GM19240 (cell line): ENCODE results near the gene DPY19L3.
"Not testable (repeated sequence)": the region's sequence is repeated elsewhere in the genome, so short reads cannot be mapped to it uniquely, and the experiment has no call there.

Source experiments
- DNase-seq: peaks from one replicate; pipeline ENCODE4 v3.0.0; 2011; ENCODE audit warnings: low spot score; ENCODE audit not compliant: insufficient read length

The DPY19L3 gene

DNA sequence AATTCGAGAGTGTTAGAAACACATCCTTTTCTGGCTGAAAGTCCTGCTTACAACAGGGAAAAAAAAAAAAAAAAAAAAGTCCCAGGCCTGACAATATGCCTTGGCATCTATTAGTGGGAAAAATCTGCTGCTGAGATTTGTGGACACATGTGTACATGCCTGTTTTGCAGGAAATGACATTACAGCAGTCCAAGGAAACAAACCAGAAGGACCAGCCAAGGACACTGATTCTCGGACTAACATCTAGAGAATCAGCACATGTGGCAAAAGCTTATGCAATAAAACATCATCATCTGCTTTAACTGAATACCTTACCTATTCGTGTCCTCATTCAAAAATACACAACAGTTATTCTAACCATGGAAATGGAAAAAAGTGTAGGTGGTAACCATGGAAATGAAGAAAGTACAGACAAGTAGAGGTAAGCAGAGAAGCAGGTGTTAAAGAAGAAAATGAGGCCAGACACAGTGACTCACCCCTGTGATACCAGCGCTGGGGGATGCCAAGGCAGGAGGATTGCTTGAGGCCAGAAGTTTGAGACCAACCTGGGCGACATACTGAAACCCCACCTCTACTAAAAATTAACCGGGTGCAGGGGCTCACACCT lies 9.4 kb upstream of the DPY19L3 start:
- no peak for DNase-seq

DNA sequence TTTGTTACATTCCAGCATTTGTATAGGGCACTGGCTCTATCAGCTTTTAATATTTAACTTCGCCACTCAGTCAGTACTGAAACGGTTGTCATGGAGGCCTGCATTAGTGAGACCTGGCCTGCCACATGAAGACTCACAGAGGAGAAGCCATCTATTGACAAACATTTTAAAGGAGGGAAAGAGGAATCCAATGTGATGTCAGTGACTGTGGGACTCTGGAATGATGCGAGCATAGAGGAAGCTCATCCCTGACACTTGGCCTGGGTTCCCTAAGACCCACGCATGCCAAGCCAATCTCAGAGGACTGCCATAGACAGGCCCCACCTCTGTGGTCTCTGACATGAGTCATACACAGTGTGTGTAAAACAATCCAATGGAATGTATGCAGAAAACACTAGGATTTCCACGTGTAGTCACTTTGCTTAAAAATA lies 7.9 kb upstream of the DPY19L3 start:
- no peak for DNase-seq

DNA sequence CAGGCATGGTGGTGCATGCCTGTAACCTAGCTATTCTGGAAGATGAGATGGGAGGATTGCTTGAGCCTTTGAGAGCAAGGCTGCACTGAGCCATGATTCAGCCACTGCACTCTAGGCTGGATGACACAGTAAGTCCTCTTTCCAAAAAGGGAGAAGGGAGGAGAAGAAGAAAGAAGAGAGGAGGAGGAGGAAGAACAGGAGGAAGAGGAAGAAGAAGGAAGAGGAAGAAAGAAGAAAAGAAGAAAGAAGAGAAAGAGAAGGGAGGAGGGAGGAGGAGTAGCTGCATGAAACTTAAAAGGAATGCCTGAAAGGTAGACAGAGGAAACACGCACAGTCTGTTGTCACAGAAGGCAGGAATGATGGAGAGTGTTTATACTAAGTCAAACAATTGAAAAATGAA lies 3.6 kb upstream of the DPY19L3 start:
- no peak for DNase-seq

DNA sequence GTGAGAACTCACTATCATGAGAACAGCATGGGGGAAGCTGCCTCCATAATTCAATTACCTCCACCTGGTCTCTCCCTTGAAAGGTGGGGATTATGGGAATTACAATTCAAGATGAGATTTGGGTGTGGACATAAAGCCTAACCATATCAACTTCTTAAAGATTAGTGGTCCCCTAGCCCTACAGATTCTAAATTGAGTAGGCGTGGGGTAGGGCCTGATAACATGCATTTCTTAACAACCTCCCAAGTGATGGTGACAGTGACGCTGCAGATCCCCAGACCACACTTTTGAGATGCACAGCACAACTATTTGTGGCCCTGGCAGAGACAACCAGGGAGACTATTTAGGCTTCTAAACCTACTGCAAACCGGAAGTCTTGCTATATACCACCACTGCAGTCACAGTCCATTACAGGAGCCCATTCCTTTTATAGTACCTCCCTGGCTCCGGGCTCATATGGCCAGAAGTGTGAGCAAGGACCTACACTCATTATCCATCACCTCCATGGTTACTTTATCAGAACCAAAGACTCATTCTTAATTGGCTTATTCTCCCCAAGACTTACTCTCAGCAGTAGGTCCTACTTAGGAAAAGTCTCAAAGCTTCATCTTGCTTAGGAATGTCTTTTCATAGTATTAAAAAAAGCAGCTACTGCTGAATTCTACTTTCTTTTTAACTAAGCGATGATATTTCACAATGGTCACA lies 2.1 kb upstream of the DPY19L3 start:
- DNase-seq: no peak

DNA sequence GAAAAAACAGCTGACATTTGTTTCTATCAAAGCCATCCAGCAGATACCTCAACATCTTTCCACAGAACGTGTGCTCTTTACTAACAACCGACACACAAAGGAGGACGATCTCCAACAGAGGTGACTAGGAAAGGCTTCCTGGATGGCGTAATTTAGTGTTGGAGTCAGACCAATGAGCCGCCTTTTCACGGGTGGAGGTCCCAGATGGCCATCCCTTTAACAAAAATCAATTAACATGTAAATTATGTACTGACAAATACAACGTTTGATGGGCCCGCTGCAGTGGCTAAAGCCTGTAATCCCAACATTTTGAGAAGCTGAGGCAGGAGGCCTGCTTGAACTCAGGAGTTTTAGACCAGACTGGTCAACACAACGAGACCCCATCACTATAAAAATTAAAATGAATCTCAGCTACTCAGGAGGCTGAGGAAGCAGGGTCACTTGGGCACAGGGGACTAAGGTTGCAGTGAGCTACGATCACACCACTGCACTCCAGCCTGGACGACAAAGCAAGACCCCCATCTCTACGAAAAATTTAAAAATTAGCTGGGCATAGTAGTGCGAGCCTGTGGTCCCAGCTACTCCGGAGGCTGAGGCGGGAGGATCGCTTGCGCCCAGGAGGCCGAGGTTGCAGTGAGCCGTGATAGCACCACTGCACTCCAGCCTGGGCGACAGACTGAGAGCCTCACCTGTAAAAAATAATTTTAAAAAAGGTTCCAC lies 1.2 kb upstream of the DPY19L3 start:
- DNase-seq: no peak

DNA sequence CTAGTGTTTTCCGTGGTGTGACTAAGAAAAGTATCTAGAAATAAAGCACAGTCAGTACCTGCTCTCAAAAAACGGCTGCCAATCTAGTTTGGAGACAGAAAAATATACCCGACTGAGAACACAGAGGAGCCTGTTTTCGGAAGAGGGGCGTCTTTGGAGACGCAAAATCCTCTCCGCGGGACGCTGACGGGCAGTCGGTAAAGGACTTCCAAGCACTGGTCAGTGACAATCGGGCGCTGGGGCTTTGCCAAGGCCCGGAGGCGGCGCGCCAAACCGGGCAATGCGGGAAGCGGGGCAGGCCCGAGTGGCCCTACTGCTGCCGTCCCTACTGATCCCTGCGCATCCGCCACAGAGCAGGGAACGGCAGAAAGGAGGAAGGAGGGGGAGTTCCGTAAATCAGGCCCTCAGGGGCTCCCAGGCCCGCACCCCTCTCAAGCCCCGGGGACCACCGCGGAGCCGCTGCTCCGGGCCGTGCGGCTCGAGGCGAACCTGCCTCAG lies 588 bp upstream of the DPY19L3 start:
- DNase-seq: peak; percentile 11

DNA sequence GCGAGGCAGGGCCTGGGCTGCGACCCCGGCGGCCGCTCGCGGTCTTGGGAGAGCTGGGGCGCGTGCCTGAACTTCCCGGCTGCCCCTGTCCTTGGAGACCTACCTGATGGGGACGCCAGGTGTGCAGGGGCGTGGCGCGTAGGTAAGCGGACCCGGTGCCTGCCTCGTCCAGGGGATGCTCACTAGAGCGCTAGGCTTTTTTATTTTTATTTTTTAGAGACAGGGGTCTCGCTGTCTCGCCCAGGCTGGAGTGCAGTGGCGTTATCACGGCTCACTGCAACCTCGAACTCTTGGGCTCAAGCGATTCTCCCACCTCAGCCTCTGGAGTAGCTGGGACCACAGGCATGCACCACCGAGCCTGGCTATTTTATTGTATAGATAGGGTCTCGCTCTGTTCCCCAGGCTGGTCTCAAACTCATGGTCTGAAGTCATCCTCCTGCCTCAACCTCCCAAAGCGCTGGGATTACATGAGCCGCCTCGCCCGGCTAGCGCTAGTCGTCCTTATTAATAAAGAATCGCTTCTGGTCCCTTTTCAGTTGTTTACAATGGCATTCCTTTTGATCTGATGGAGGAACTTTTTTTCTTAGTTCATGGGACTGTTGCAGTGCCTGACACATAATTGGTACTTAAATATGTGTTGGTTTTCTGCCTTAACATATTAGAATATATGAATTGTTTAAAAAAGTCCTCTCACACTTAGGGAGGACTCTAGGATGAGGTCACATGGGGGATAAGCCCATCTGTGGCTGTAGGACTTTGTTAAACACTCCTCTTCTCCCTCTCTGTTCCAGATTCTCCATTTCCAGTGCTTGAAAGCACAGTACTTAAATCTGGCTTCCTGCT lies 812 bp downstream of the DPY19L3 start:
- no peak for DNase-seq

DNA sequence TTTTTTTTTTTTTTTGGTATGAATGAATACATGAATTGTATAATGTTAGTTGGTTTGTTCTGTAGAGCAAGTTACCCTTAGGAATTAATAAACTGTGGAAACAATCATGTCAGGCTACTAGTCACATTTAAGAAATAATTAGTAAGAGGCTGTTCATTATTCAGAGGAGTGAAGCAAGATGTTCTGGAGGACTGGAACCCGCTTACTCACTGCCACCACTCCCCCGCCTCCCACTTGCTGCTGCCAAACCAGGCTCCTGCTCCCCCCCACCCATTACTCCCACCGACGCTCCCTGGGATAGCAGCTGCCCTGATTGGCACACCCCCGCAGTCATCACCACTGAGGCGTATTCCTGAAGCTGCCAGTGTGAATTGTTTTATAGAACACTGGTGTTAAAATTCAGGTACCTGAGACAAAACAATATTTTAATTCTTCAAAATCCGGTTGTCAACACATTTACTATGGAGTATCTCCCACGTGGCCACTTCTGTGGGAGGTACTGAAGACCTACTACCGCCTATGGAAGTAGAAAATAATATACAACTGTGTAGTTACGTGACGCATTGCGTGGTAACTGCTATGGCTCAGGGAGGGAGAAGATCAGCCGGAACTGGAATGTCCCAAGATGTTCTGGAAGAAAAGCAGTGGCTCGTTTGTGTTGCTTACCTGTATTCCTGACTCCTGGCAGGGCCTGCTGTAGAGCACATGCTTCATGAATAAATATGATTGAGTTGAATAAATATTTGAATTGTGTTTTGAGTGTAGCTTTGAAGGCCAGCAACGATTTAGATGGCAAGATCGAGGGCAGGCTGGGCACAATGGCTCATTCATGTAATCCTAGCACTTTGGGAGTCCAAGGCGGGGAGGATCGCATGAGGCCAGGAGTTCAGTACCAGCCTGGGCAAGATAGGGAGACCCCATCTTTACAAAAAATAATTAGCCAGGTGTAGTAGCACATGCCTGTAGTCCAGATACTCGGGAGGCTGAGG lies 1.7 kb downstream of the DPY19L3 start:
- no peak for DNase-seq

DNA sequence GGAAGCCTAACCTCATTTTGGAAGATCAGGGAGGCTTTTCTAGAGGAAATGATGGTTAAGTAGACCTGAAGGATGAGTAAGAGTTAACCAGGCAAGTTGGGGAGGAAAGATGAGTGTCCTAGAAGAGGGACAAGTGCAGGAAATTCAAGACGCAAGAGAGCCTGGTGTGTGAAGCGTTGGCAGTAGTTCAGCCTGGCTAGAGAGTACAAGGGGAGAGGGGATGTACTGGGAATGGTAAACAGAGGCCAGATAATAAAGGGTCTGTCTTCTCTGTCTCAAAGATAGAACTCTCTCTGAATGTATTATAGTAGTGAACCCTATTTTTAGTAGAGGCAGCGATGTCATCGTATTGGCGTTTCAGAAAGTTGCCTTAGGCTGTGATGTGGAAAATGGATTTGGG lies 9.7 kb downstream of the DPY19L3 start:
- DNase-seq: no peak

DNA sequence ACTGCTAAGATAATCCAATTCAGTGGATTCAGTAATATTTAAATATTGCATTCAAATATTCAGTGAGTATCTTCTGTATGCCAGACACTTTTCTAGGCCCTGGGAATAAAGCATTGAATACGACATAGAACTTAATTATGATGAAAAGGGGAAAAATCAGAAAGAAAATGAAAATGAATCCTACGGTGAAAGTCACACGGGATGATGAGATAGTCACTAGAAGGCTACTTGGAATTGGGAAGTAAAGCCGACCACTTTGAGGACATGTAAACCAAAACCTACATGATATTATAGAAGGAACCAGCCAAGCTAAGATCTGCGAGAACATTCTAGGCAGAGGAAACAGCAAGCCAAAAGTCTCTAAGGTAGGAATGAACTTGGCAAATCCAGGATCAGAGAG lies 10.1 kb downstream of the DPY19L3 start:
- no peak for DNase-seq

DNA sequence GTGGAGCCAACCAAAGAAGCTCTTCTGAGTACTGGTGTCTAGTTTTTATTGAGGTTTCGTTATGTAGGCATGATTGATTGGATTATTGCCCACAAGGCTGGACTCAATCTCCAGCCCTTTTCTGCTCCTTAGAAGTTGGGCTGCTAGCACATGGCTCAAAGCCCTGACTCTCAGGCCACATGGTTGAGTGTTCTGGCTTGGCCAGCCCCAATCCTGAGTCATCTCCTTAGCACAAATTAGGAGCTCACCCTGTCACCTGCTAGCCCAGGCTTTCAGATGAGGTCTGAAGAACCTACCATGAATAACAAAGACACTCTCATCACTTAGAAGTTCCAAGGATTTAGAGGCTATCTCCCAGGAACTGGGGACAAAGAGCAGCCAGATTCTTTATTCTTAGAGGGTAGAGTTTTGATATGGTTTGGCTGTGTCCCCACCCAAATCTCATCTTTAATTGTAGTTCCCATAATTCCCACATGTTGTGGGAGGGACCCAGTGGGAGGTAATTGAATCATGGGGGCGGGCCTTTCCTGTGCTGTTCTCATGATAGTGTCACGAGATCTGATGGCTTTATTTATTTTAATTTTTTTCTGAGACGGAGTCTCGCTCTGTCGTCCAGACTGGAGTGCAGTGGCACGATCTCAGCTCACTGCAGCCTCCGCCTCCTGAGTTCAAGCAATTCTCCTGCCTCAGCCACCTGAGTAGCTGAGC lies 11.3 kb downstream of the DPY19L3 start:
- DNase-seq: no peak

DNA sequence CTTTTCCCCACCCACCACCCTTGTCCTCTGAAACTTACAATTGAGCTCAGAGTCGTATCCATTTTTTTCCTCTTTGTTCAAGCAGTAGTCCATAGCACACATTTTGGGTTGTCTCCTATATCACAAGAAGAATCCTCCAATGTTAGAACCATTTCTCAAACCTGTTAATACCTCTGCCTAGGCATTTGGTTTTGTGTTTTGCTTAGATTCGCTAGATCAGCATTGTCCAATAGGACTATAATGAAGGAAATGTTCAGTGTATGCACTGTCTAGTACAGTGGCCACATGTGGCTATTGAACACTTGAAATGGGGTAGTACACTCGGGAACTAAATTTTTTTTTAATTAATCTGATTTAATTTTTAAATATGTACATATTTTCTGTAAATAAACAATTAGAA lies 12.6 kb downstream of the DPY19L3 start:
- DNase-seq: no peak

DNA sequence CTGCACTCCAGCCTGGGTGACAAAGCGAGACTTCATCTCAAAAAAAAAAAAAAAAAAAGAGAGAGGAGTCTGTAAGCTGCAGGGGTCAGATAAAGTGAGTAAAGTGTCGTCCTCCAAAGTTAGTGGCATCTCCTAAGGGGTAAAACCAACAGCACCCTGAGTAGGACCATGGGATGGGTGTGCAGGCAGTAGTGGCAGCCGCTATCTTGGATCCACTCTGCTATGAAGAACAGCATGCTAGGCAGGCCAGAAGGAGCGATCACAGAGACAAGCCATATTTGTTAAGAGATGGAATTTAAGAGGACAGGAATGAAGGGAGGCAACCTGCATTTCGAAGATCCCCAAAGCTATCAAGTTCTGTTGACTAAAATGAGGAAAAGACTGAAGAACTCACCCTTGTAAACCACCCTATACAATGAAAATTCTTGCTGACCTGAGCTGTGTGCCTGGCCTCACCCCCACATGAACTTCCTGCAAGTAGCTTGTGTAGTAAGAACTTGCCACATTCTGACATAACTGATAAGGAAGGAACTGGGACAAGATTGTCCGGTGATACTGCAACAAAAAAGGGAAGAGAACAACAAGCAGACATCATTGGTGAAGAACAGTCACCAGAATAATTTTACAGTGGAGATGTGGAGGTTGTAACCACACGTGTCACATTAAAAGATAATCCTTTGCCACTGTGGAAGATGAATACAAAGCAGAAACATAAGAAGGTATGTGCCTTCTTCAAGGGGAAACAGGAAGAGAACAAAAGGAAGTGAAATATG lies 16.2 kb downstream of the DPY19L3 start:
- DNase-seq: no peak

DNA sequence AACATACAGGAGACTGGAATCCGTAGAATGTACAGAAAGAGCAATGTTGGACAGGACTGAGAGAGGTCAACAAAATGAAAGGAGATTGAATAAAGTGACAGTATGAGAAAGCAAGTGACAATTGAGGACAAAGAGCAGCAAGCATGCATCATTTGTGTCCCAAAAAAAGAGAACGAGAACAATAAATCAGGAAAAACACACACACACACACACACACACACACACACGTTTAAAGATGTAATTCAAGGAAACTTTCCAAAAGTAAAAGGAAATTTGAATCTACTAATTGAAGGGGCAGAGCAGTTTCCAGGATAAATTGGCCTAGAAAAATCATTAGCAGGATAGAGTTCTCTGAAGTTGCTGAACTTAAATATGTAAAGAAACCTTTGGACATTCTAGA lies 16.9 kb downstream of the DPY19L3 start:
- DNase-seq: no peak

DNA sequence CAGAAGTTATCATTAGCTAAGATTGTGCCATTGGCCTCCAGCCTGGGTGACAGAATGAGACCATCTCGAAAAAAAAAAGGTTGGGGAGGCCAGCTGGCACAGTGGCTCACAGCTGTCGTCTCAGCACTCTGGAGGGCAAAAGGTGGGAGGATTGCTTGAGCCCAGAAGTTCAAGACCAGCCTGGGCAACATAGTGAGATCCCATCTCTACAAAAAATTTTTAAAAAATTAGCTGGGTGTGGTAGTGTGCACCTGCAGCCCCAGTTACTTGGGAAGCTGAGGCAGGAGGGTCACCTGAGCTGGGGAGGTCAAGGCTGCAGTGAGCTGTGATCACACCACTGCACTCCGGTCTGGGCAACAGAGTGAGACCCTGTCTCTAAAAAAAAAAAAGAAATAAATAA lies 18.4 kb downstream of the DPY19L3 start:
- DNase-seq: not testable (repeated sequence)

DNA sequence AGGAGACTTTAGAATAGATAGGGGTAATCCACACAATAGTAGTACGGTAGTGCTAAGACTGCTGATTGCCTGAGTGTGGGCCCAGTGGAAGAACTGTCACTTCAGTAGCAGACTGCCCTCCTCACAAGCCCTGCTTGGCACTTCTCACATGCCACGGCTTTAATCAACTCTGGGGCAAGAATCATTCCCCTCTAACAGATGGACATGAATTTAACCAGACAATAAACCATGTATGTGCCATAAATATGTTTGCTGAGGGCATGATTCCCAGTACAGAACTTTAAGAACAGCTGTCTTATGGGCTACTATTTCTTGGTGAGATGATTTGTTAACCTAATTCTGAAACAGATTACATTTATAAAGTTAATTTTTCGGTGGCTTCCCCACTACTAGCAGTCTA lies 22.0 kb downstream of the DPY19L3 start:
- no peak for DNase-seq

DNA sequence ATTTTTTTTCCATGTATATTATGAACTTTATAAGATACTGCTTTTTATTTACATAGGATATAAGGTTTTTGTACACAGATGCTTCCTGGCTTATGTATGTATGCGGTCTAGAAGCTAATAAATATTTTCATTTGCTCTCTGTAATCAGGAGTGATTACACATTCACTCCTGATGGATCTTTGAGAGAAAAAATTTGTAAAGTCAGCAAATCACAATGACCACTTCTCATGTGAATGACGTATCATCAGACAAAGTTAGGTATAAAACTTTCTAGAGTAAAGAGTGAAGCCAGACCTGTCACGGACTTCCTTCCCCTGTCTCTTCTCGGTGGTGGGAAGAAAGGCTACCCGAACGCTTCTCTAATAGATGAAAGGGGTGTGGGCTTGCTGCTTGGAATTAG lies 31.1 kb downstream of the DPY19L3 start:
- DNase-seq: no peak

DNA sequence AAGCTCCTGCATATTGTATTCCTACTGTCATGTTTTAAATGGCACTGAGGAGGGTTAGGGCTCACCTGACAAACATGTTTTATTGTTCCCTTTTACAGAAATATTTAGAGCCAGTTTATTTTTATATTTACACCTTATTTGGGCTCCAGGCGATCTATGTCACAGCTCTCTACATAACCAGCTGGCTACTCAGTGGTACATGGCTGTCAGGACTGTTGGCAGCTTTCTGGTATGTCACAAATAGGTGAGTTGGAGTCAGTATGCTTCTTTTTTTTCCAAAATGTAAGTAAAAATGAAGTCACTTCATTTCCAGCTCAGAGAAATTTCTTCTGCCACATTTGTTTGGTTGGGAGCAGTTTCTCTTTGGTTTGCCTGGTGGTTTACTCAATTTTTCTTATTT lies 31.5 kb downstream of the DPY19L3 start:
- DNase-seq: no peak

DNA sequence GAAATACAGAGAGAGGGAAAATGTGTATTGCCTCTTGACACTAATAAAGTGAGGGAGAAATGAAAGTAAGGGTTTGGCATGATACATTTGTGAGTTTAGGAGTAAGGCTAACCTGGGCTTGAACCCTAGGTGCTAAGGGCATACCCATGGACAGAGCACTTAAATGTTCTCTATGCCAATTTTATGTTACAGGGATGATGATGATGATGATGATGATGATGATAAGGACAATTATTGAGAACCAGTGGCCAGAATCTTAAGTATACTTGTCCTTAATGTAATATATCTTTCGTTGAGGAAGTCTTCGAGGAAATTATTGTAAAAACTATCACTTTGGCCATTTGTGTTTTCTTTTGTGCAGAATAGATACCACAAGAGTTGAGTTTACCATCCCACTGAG lies 33.2 kb downstream of the DPY19L3 start:
- no peak for DNase-seq
